K562 (cell line): ENCODE data around the gene B4GALT5. TPM values are rescaled to one million over a fixed set of nuclear protein-coding genes. Genes with fewer than 3 reads are reported as not detected.

Source experiments
- ATAC-seq: fragments of 200-7000 bp; cut with Tn5 transposase; 3 replicates; pipeline ENCODE4 v1.9.1; 2020; ENCODE audit warnings: moderate library complexity
- BruUV-seq: library from RNA; stranded (reverse); fragments of 400-500 nt; replicated peaks from 2 replicates; lab custom pipeline; 2021; lab: Mats Ljungman, UMichigan
- CTCF ChIA-PET: fragments of 300-600 bp; formaldehyde crosslinking; extraction: SDS; loops from one replicate; lab custom pipeline; 2021; ENCODE audit warnings: low intra/inter-chr PET ratio; lab: Yijun Ruan, JAX
- POLR2A ChIA-PET: fragments of 300-600, 350-650 bp; sonication (Branson Sonifier 250); formaldehyde crosslinking; extraction: SDS; loops from one replicate; lab custom pipeline; 2021; ENCODE audit warnings: antibody characterized with exemption, inconsistent platforms; lab: Yijun Ruan, JAX
- DNase-seq, 4 experiments: peaks; one replicate each; pipeline versions ENCODE4 v3.0.0 to v3.0.0-alpha.2; 2011 to 2018; ENCODE audit warnings: low spot score in 3 of 4, mixed read lengths in 3 of 4; ENCODE audit errors: extremely low read depth in 1 of 4
- FAIRE-seq: peaks from 2 replicates; lab custom pipeline; 2011; peaks lifted over from hg19 to GRCh38; lab: Jason Lieb, UNC
- H2AFZ ChIP-seq: 2 replicates; pipeline ENCODE4 v1.6.0; 2011; ENCODE audit warnings: low read depth, low read length, control low read depth, inconsistent platforms
- H3K27ac ChIP-seq: fragments of 200-600 bp; 3 replicates; pipeline ENCODE4 v1.8.0; 2011; ENCODE audit warnings: low read depth, mild to moderate bottlenecking, control low read depth, inconsistent platforms, low read length, moderate library complexity, mixed read lengths; ENCODE audit errors: extremely low read depth
- H3K27me3 ChIP-seq, 2 experiments: fragments of 300-600 bp in 1 of 2; 2 replicates in 1 of 2; 3 replicates in 1 of 2; pipeline versions ENCODE4 v1.6.0 to v1.8.0; 2011; ENCODE audit warnings: inconsistent platforms in 2 of 2, low read length in 2 of 2, mild to moderate bottlenecking in 1 of 2, mixed read lengths in 1 of 2, moderate library complexity in 1 of 2; ENCODE audit not compliant: control insufficient read depth in 2 of 2, insufficient read depth in 2 of 2
- H3K36me3 ChIP-seq: fragments of 300-600 bp; 3 replicates; pipeline ENCODE4 v1.8.0; 2011; ENCODE audit warnings: mild to moderate bottlenecking, low read length, inconsistent platforms; ENCODE audit not compliant: control insufficient read depth, insufficient read depth
- H3K4me1 ChIP-seq, 2 experiments: fragments of 200-600 bp in 1 of 2; replicated peaks in 1 of 2; 2 replicates in 1 of 2; 3 replicates in 1 of 2; pipeline versions ENCODE4 v1.5.1 to v1.8.0; 2011; ENCODE audit warnings: inconsistent platforms in 2 of 2, low read length in 2 of 2, mild to moderate bottlenecking in 1 of 2, mixed read lengths in 1 of 2, moderate library complexity in 1 of 2; ENCODE audit not compliant: control insufficient read depth in 2 of 2, insufficient read depth in 2 of 2
- H3K4me2 ChIP-seq: 2 replicates; pipeline ENCODE4 v1.6.1; 2011; ENCODE audit warnings: low read length, control low read depth, inconsistent platforms, mixed read lengths; ENCODE audit not compliant: insufficient read depth
- H3K4me3 ChIP-seq: fragments of 200-600 bp; sonication (generic), shearing (Covaris generic); 2 replicates; pipeline ENCODE4 v1.5.1; 2016; ENCODE audit warnings: control low read depth, inconsistent platforms
- H3K79me2 ChIP-seq: fragments of 200-600 bp; 3 replicates; pipeline ENCODE4 v1.8.0; 2011; ENCODE audit warnings: low read length, inconsistent platforms; ENCODE audit not compliant: control insufficient read depth, insufficient read depth
- H3K9ac ChIP-seq, 2 experiments: 2 replicates each; pipeline versions ENCODE4 v1.6.0 to v1.6.1; 2011; ENCODE audit warnings: low read depth in 2 of 2, low read length in 2 of 2, control low read depth in 1 of 2, inconsistent platforms in 1 of 2, mild to moderate bottlenecking in 1 of 2, mixed read lengths in 1 of 2; ENCODE audit not compliant: insufficient read depth in 1 of 2
- H3K9me1 ChIP-seq: one replicate; pipeline ENCODE4 v1.6.0; 2011; ENCODE audit warnings: inconsistent platforms, mild to moderate bottlenecking, low read length, moderate library complexity; ENCODE audit not compliant: control insufficient read depth, insufficient read depth
- H3K9me3 ChIP-seq: replicated peaks from 2 replicates; pipeline ENCODE4 v1.5.1; 2011; ENCODE audit warnings: low read depth, low read length, inconsistent platforms; ENCODE audit not compliant: control insufficient read depth, insufficient read depth
- H4K20me1 ChIP-seq: replicated peaks from 2 replicates; pipeline ENCODE4 v1.6.1; 2011; ENCODE audit warnings: low read length, inconsistent platforms, mixed read lengths; ENCODE audit not compliant: control insufficient read depth, insufficient read depth
- MEF2A ChIP-seq: IDR thresholded peaks from 2 replicates; pipeline ENCODE4 v1.6.1; 2011; ENCODE audit warnings: low read depth, mild to moderate bottlenecking, low read length, moderate library complexity; ENCODE audit not compliant: control insufficient read depth
- NR4A1 ChIP-seq, 2 experiments: fragments of 250-450 bp in 1 of 2; fragments of 450-650 bp in 1 of 2; sonication (Bioruptor Pico) in 1 of 2; IDR thresholded peaks; 2 replicates each; pipeline versions ENCODE4 v1.4.0 to v1.6.1; 2016 to 2020; ENCODE audit warnings: mild to moderate bottlenecking in 2 of 2, missing compliant biosample characterization in 1 of 2, missing genetic modification characterization in 1 of 2, moderate library complexity in 1 of 2
- PTBP1 ChIP-seq: fragments of 200-400 bp; formaldehyde crosslinking; IDR thresholded peaks from 2 replicates; pipeline ENCODE4 v1.6.1; 2017; ENCODE audit warnings: low read depth, low read length
- SOX6 ChIP-seq: fragments of 450-650 bp; IDR thresholded peaks from 2 replicates; pipeline ENCODE4 v1.6.1; 2014; ENCODE audit warnings: mild to moderate bottlenecking
- SPI1 ChIP-seq: IDR thresholded peaks from 2 replicates; pipeline ENCODE4 v1.6.1; 2011; ENCODE audit warnings: low read depth, low read length, control low read depth, borderline replicate concordance
- U2AF1 ChIP-seq: fragments of 200-400 bp; formaldehyde crosslinking; optimal IDR thresholded peaks from 2 replicates; pipeline ENCODE3; 2017; ENCODE audit warnings: mild to moderate bottlenecking, low read depth, low read length, moderate library complexity
- ZNF354B ChIP-seq: fragments of 250-450 bp; sonication (Bioruptor Pico); IDR thresholded peaks from 2 replicates; pipeline ENCODE4 v1.4.0; 2020
- WGBS: fragments of 100-300 bp; shearing (Covaris generic); methylation state at CpG from one replicate; pipeline ENCODE4 v1.1.6; 2016; ENCODE audit warnings: low coverage, mixed read lengths; ENCODE audit not compliant: insufficient coverage; ENCODE audit errors: missing lambda C conversion rate; 5-methylcytosine and 5-hydroxymethylcytosine counted together
- in situ Hi-C: fragments of 300-500 bp; cut with MboI; formaldehyde crosslinking; loops from 4 replicates; pipeline ENCODE4 v1.15.0; 2018; ENCODE audit warnings: inconsistent platforms, mixed read lengths
- intact Hi-C: fragments of 100-400 bp; cut with micrococcal nuclease; formaldehyde crosslinking; loops from 2 replicates; pipeline ENCODE4 v1.14.2; 2022
- polyA plus RNA-seq, 8 experiments: library from polyadenylated mRNA; depleted of rRNA in 4 of 8; stranded (reverse) in 5 of 8; unstranded in 3 of 8; fragments of >200 nt; fragmentation: Nextera tagmentation in 2 of 8; fragmentation: Illumina TruSeq in 1 of 8; extraction: Ambion mirVana in 2 of 8; extraction: Trizol in 1 of 8; gene quantifications; 2 replicates each; pipeline versions ENCODE4 v1.2.1 to v1.2.3, GENCODE V29; 2011 to 2014; ENCODE audit warnings: inconsistent platforms in 1 of 8, missing spikeins in 1 of 8
- total RNA-seq, 7 experiments: library from RNA; depleted of rRNA in 6 of 7; stranded (reverse); fragments of >200 nt in 6 of 7; fragmentation: Illumina TruSeq in 2 of 7; extraction: Trizol in 2 of 7; gene quantifications; 2 replicates each; pipeline versions ENCODE4 v1.2.1 to v1.2.3, GENCODE V29; 2011 to 2021; ENCODE audit warnings: low replicate concordance in 1 of 7
- TF ChIP-seq, protein P1 (sequence below): fragments of 450-650 bp; IDR thresholded peaks from 2 replicates; pipeline ENCODE4 v1.6.1; 2018; ENCODE audit not compliant: partially characterized antibody
- TF ChIP-seq, protein P2 (sequence below): fragments of 450-650 bp; formaldehyde crosslinking; IDR thresholded peaks from 2 replicates; pipeline ENCODE4 v1.4.0; 2020; ENCODE audit warnings: mild to moderate bottlenecking, moderate library complexity

B4GALT5 gene
- total and polyA plus RNA-seq, 9 of the 15 experiments (the other 6 are each of a cell fraction or from before 2014, with no cell fraction given) = 8.5 to 32.6 (median 23.4) TPM

DNA sequence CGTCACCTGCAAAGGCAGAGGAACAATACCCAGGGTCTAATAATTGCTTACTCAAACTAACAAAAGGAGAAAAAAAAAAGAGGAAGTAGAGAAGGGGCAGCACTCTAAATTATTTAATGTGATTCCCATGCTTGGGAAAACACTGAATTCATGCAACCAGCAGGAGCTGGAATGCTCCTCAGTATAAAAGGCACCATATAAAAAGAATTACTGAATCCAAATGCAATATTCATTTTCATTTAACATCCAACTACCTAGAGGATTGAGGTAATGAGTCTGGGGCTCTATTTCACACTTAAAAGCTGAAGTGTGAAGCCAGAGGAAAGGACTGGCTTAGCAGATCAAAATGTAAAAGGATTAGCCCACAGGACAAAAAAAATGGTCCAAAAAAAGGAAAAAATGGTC lies 8.7 kb downstream of the B4GALT5 start:
- H3K27me3 ChIP-seq = no peaks in the 10 kb centered on the region
- in situ Hi-C loops = no loop called here
- H3K9me3 ChIP-seq = no peaks in the 10 kb centered on the region
- H3K27ac ChIP-seq = peak overlapping the region; percentile 7; the same call in 1 of the 3 replicates
- no peaks in the 10 kb centered on the region for H3K9me1 ChIP-seq
- H3K36me3 ChIP-seq = peaks cover 14% of the 10 kb centered on the region
- no peaks in the 10 kb centered on the region for H4K20me1 ChIP-seq
- peak; percentile 35; the same call in 1 of the 2 replicates for TF ChIP-seq SOX6
- TF ChIP-seq SPI1 = 0 out of 2 replicates have a peak, but pooled peaks have one; percentile 42
- TF ChIP-seq NR4A1 (CRISPR knock-in tag; IDR thresholded peaks at IDR 0.05) = no peak
- no peak for TF ChIP-seq NR4A1 (tag; IDR thresholded peaks at IDR 0.05)
- FAIRE-seq = no peak
- 60% methylated on average over 1 of the region's 1 CpG for WGBS
- peaks cover 20 to 42% of the 10 kb centered on the region in 2 experiments for H3K4me1 ChIP-seq
- no peak overlapping the region for H3K9ac ChIP-seq
- no peak overlapping the region for H2AFZ ChIP-seq
- ChIA-PET POLR2A (interaction anchor here (0.6 kb wide), 1 partner anchor 1032 kb away, joined by 3 read pairs; no protein-coding TSS in a partner anchor), CTCF (interaction anchor here (0.7 kb wide), 1 partner anchor 9 kb away, joined by 3 read pairs; no protein-coding TSS in a partner anchor)
- BruUV-seq = no TSS peak
- H3K4me3 ChIP-seq = no peak overlapping the region
- H3K4me2 ChIP-seq = no peak overlapping the region
- peaks cover 97% of the 10 kb centered on the region for H3K79me2 ChIP-seq
- intact Hi-C loops = no loop called here
- no peak for ATAC-seq
- DNase-seq = no peak

DNA sequence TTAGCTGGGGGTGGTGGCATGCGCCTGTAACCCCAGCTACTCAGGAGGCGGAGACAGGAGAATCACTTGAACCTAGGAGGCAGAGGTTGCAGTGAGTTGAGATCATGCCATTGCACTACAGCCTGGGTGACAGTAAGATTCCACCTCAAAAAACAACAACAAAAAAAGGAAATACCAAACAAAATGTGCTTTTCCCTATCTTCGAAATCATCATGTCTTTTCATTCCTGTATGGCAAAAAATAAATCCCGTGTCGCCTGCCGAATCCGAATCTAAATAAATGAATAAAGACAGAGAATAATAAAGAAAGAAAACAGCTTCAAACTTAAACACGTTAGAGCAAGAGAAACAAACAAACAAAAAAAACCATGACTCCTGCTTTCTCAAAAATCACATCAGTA lies 11.8 kb downstream of the B4GALT5 start:
- Histone ChIP-seq H3K79me2 (peaks cover 98% of the 10 kb centered on the region), H3K4me3 (no peak overlapping the region), H4K20me1 (peaks cover 4% of the 10 kb centered on the region; the same call in 1 of the 2 replicates), H2AFZ (no peak overlapping the region), H3K9me1 (no peaks in the 10 kb centered on the region), H3K27ac (peak overlapping the region; percentile 59; the same call in 2 of the 3 replicates), H3K4me2 (no peak overlapping the region; the same call in 1 of the 2 replicates), H3K4me1 (peaks cover 11 to 46% of the 10 kb centered on the region in 2 experiments), H3K9me3 (no peaks in the 10 kb centered on the region), H3K36me3 (peaks cover 14% of the 10 kb centered on the region; the same call in 2 of the 3 replicates), H3K9ac (no peak overlapping the region), H3K27me3 (no peaks in the 10 kb centered on the region)
- POLR2A ChIA-PET = interaction anchor here (0.7 to 1.3 kb wide), 2 partner anchors 14 to 655 kb away, joined by 3 to 4 read pairs; no protein-coding TSS in a partner anchor
- in situ Hi-C loops = no loop called here
- WGBS = 78% methylated on average over 8 of the region's 8 CpGs
- FAIRE-seq = no peak
- ATAC-seq = no peak
- no peak for DNase-seq
- BruUV-seq = no TSS peak
- CTCF ChIA-PET = no interaction called here
- intact Hi-C loops = loop anchor here (2.0 kb wide), 1 partner anchor 91 kb away; no protein-coding TSS in a partner anchor
- TF ChIP-seq PTBP1 (no peak), MEF2A (no peak), ZNF354B (no peak), U2AF1 (no peak)
- TF ChIP-seq, protein P1, sequence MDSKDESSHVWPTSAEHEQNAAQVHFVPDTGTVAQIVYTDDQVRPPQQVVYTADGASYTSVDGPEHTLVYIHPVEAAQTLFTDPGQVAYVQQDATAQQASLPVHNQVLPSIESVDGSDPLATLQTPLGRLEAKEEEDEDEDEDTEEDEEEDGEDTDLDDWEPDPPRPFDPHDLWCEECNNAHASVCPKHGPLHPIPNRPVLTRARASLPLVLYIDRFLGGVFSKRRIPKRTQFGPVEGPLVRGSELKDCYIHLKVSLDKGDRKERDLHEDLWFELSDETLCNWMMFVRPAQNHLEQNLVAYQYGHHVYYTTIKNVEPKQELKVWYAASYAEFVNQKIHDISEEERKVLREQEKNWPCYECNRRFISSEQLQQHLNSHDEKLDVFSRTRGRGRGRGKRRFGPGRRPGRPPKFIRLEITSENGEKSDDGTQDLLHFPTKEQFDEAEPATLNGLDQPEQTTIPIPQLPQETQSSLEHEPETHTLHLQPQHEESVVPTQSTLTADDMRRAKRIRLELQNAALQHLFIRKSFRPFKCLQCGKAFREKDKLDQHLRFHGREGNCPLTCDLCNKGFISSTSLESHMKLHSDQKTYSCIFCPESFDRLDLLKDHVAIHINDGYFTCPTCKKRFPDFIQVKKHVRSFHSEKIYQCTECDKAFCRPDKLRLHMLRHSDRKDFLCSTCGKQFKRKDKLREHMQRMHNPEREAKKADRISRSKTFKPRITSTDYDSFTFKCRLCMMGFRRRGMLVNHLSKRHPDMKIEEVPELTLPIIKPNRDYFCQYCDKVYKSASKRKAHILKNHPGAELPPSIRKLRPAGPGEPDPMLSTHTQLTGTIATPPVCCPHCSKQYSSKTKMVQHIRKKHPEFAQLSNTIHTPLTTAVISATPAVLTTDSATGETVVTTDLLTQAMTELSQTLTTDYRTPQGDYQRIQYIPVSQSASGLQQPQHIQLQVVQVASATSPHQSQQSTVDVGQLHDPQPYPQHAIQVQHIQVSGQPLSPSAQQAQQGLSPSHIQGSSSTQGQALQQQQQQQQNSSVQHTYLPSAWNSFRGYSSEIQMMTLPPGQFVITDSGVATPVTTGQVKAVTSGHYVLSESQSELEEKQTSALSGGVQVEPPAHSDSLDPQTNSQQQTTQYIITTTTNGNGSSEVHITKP = no peak
- TF ChIP-seq, protein P2, sequence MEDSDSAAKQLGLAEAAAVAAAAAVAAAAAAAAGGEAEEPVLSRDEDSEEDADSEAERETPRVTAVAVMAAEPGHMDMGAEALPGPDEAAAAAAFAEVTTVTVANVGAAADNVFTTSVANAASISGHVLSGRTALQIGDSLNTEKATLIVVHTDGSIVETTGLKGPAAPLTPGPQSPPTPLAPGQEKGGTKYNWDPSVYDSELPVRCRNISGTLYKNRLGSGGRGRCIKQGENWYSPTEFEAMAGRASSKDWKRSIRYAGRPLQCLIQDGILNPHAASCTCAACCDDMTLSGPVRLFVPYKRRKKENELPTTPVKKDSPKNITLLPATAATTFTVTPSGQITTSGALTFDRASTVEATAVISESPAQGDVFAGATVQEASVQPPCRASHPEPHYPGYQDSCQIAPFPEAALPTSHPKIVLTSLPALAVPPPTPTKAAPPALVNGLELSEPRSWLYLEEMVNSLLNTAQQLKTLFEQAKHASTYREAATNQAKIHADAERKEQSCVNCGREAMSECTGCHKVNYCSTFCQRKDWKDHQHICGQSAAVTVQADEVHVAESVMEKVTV = no peak
